ENCODE data around the gene USP20.

The USP20 gene

GRCh38 chr9:129864991-129865647 lies 29.9 kb downstream of the USP20 start:
- no peak for TF ChIP-seq CTCF (IDR thresholded peaks at IDR 0.05; ENCODE audit: low read depth, low read length)
- no peak overlapping the region for H3K4me3 ChIP-seq (ENCODE audit: low read depth, low read length)

GRCh38 chr9:129865668-129866320 lies 30.5 kb downstream of the USP20 start:
- no peak overlapping the region for H3K4me3 ChIP-seq (ENCODE audit: low read depth, low read length)
- no peak for TF ChIP-seq CTCF (IDR thresholded peaks at IDR 0.05; ENCODE audit: low read depth, low read length)

- TF ChIP-seq CTCF (IDR thresholded peaks at IDR 0.05; ENCODE audit: low read depth, low read length), result no peak
- no peak overlapping the region for H3K4me3 ChIP-seq (ENCODE audit: low read depth, low read length)
These were observed 31.3 kb downstream of the USP20 start for GRCh38 chr9:129866394-129867135.

- H3K4me3 ChIP-seq (ENCODE audit: low read depth, low read length), result no peak overlapping the region
- no peak for TF ChIP-seq CTCF (IDR thresholded peaks at IDR 0.05; ENCODE audit: low read depth, low read length)
These were observed 32.1 kb downstream of the USP20 start for GRCh38 chr9:129867136-129868022.

GRCh38 chr9:129868023-129868871 lies 33.0 kb downstream of the USP20 start:
- no peak overlapping the region for H3K4me3 ChIP-seq (ENCODE audit: low read depth, low read length)
- no peak for TF ChIP-seq CTCF (IDR thresholded peaks at IDR 0.05; ENCODE audit: low read depth, low read length)

GRCh38 chr9:129868872-129869486 lies 33.7 kb downstream of the USP20 start:
- no peak for TF ChIP-seq CTCF (IDR thresholded peaks at IDR 0.05; ENCODE audit: low read depth, low read length)

More at GRCh38 chr9:129868872-129869486, 33.7 kb downstream of the USP20 start:
- no peak overlapping the region for H3K4me3 ChIP-seq (ENCODE audit: low read depth, low read length)
